Fibroblast of lung (primary cell): Measurements from ENCODE around the gene CAPN12.

ENCODE experiments used
- EZH2 ChIP-seq: IDR thresholded peaks from 2 replicates; pipeline ENCODE4 v1.5.1; 2012; ENCODE audit warnings: low read length, control low read depth, mild to moderate bottlenecking; ENCODE audit errors: missing control alignments
- TF ChIP-seq, protein P1 (sequence below), 2 donors: IDR thresholded peaks in 1 of 2; conservative IDR thresholded peaks in 1 of 2; 1 replicate in 1 of 2; 2 replicates in 1 of 2; pipeline ENCODE4 v1.5.1; 2011 to 2012; ENCODE audit warnings: low read length in 2 of 2, control low read depth in 1 of 2, inconsistent platforms in 1 of 2, low read depth in 1 of 2, mild to moderate bottlenecking in 1 of 2

DNA sequence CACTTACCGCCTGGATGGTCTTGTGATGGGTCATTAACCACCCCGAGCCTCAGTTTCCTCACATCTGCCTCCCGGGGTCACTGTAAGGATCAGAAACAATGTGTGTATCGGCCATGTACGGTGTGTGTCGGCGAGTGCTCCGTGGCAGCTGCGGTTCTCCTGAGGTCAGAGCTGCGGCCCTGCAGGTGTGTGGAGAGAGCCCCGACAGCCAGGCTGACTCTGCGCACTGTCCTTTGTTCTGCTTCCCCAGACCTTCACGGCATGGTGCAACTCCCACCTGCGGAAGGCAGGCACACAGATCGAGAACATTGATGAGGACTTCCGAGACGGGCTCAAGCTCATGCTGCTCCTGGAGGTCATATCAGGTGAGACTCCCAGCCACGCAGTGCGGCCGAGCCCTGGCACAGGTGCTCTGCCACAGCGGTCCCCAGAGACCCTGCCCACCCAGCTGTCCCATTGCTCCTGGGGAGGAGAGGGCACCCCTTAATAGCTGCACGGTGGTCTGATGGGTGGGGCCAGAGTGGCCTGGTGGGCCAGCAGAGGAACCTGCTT is 43.8 kb downstream of the CAPN12 start:
- TF ChIP-seq, protein P1, sequence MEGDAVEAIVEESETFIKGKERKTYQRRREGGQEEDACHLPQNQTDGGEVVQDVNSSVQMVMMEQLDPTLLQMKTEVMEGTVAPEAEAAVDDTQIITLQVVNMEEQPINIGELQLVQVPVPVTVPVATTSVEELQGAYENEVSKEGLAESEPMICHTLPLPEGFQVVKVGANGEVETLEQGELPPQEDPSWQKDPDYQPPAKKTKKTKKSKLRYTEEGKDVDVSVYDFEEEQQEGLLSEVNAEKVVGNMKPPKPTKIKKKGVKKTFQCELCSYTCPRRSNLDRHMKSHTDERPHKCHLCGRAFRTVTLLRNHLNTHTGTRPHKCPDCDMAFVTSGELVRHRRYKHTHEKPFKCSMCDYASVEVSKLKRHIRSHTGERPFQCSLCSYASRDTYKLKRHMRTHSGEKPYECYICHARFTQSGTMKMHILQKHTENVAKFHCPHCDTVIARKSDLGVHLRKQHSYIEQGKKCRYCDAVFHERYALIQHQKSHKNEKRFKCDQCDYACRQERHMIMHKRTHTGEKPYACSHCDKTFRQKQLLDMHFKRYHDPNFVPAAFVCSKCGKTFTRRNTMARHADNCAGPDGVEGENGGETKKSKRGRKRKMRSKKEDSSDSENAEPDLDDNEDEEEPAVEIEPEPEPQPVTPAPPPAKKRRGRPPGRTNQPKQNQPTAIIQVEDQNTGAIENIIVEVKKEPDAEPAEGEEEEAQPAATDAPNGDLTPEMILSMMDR (conservative IDR thresholded peaks at IDR 0.05 in 1 of 2, IDR thresholded peaks at IDR 0.05 in 1 of 2; ENCODE audit: low read depth in 1 of 2, low read length in 2 of 2): no peak
- no peak for TF ChIP-seq EZH2
